NCI-H128 (cell line): Measurements from ENCODE around the gene MTSS2.

Experiments
- DNase-seq: peaks from one replicate; lab custom pipeline; 2025; ENCODE audit not compliant: unreplicated experiment; lab: John Stamatoyannopoulos, UW

Gene MTSS2, protein sequence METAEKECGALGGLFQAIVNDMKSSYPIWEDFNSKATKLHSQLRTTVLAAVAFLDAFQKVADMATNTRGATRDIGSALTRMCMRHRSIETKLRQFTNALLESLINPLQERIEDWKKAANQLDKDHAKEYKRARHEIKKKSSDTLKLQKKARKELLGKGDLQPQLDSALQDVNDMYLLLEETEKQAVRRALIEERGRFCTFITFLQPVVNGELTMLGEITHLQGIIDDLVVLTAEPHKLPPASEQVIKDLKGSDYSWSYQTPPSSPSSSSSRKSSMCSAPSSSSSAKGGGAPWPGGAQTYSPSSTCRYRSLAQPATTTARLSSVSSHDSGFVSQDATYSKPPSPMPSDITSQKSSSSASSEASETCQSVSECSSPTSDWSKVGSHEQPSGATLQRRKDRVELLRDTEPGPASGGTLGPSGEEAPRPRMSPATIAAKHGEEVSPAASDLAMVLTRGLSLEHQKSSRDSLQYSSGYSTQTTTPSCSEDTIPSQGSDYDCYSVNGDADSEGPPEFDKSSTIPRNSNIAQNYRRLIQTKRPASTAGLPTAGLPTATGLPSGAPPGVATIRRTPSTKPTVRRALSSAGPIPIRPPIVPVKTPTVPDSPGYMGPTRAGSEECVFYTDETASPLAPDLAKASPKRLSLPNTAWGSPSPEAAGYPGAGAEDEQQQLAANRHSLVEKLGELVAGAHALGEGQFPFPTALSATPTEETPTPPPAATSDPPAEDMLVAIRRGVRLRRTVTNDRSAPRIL

DNA sequence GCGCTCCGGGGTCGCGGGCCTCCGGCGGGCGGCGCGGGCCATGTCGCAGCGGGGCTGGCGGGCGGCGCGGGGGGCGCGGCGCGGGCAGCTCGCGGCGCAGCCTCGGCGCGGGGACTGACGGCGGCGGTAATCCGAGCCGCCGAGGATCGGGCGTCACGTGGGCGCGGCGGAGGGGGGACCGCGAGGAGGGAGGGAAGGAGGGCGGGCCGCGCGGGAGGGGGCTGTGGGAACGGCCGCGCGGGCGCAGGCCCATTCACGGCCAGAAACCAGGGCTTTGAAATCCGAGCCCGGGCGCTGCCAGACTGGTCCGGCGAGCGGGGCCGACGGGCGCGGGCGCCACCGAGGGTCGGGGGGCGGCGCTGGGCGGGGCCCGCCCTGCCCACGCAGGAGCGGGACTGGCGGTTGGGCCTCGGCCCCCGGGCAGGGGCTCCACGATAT lies at the start of gene MTSS2:
TSS of gene MTSS2 (minus strand) at position 116 of the 438 bp plus-strand sequence. CDS start 262 bp downstream, outside the sequence.
- peak; percentile 51 for DNase-seq

DNA sequence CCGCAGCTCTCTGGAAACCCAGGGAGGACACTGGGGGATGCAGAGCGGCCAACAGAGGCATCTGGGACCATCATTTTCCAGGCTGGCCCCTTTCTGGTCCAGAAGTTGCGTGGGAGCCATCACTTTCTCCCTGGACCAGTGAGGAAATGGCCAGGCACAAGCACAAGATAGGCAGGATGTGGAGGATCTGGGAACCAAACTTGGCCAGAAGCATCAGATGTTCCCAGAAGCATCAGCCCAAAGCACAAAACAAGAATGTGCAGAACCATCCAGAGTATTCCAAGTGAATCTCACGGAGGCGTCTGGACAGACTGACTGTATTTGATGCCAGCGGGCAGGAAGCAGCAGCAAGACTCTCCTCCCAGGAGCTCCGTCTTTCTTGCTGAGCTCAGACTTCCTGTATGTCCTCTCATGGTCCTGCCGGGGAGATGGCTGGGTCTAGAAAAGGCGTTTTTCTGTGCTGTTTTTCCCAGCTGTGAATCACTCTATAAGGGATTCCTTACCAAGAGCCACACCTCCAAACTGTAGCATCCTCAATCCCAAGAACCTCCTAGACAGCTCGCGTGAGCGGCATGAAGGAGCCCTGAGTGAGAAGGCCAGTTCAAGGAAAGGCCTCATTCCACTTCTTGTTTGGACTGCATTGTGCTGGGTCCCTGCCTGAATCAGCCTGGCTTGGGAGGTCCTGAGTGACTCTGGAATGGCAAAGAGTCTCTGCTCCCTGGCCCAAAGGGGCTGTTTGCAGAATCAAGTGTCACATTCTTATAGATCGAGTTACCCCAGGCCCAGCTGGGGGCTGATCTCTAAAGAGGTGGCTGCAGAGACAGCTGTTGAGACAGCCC lies 49.5 kb upstream of the MTSS2 start:
- no peak for DNase-seq

GRCh38 chr16:70734522-70735095 lies 48.8 kb upstream of the MTSS2 start:
- DNase-seq = no peak

- no peak for DNase-seq
Observed at GRCh38 chr16:70730944-70731343, 45.1 kb upstream of the MTSS2 start.

DNA sequence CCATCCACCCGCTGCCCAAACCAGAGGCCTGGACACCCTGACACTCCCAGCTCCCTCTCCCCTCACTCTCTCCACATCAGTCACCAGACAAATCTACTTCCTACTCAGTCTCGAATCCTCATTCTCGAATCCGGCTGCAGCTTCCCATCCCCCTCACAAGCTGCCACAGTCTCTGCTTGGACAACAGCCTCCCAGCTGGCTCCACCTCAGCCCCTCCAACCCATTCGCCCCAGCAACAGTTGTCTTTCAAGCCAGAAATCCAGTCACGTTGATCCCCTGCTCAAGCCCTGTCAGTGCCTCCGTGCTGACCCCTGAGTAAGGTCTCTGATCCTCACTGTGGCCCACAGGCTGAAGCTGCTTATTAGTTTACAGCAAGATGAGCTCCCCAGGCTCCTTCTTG lies 44.2 kb upstream of the MTSS2 start:
- no peak for DNase-seq

GRCh38 chr16:70729292-70729691 lies 43.4 kb upstream of the MTSS2 start:
- no peak for DNase-seq

DNA sequence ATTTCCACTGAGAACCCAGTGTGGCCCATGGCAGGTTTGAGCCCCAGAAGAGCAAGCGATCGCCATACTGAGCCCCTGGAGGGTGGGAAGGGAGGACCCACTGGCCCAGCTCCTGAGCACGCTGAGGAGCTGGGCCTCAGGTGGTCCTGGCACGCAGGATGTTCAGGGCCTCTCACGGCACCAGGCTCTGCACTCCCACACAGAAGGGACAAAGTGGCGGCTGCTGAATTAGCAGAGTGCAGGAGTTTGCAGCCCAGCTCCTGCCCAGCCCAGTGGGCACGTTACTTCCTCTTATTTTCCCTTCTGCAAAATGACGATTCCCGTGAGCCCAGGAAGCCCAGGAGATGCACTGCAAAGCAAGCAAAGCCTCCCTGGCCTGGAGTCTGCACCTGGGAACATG lies 42.3 kb upstream of the MTSS2 start:
- DNase-seq = no peak

DNA sequence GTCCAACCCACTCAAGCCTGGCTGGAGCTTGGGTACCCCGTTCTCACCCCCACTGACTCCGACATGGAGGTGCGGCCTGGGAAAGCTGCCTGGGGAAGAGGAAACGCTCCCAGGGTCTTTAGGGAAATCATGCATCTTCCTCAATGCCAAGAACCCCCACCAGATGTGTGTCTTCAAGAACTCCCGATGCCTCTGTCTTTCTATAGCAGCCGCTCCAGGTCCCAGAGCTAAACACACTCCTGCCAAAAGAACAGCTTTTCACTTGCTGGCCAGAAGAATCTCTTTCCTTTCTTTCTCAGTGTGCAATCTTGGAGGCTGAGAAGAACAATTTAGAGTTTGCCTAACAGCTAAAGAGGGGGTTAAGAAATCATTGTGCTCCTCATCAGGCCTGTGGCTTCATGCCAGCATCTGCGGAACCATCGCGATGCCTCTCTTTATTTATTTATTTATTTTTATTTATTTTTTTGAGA lies 41.1 kb upstream of the MTSS2 start:
- no peak for DNase-seq

DNA sequence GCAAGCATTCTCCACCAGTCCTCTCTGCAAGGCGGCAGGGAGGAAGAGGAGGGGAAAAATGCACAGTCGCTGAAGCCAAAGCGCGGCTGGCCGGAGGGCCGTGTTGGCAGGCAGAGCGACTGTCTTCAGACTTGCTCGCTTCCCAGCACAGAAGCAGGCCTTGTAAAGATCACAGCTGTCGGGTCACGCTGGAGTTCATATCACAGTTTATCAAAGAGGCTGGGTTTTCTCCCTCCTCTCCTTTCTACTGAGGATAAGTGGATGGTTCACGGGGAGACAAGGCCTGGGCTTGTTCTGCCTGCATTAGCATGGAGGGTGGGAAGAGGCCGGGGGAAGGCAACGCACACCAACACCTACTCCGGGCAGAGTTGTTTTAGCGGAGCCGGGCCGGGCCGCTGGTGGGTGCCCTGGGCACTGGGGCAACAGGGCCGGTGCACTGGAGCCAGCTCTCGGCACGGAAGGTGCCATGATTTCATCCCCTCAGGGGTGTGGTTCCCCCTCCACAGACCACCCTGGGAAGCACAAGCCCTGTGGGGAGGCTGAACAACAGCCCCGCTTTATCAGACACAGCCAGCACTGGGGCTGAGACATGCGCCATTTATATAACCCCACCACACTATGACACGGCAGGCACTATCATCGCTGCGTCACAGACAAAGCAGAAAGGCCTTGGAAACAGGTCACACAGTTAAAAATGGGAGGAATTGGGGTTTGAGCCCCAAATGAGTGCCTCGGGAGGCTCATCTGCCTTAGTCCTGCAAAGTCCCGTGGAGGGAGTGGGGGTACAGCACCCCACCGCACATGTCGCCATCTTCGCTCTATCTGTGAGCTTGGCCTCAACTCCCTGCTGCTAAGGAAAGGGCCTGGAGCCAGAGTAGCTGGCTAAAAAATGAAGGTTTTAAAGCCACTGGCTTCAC lies 40.3 kb upstream of the MTSS2 start:
- DNase-seq = no peak

DNA sequence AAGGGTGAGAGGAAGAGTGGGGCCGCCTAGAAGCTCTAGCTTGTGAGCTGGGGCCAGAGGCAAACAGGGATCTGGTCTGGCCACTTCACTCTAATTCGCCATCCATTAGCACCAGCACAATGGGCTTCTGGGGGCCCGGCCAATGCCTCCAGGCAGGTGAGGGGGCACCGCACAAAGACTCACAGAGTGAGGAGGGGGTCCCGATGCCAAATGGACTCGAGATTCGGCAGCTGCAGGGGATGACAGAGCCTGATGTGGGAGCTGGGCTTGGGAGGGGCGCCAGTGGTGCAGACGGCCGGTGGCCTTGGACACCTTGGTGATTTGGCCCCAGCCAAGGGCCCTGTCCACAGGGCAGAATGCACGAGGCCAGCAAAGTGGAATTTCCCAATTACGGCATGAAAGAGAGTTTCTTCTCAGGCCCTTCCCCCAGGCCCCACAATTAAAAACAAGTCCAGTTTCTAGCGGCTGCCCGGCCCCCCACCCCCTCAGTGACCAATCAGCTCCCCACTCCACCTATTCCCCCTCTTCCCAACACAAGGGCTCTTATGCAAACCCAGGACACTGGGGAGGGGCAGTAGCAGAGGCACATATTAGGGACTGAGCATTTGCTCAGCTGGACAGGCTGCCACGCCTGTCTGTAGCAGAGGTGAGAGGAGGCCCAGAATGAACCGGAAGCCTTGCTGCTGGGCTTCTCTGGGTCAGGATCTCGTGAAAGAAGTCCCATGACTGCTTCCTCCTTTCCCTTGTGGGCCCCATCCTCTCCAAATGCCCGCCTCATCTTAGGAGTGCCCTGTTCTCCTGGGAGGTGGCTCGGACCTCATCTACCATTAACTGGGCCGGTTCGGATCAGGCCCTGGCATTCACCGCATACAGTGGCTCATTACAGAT lies 39.4 kb upstream of the MTSS2 start:
- no peak for DNase-seq

- no peak for DNase-seq
Observed at GRCh38 chr16:70724146-70725023, 38.5 kb upstream of the MTSS2 start.

DNA sequence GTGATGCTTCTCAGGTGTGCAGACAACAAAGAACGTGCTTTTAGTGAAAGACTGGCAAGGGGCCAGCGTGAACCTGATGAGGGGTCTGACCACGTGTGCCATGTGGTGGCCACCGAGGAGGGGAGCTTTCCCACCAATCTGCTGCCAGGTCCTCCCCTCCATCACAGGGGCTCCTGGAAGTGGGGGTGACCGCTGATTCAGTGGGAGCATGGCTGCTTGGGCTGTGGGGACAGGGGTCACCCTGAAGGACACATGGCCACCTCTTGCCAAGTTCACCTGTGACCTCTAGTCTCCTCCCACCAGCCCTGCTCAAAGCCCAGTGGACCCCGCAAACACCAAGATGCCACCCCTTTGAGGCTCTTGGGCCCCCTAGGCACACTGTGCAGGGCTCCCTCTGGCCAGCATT lies 37.9 kb upstream of the MTSS2 start:
- no peak for DNase-seq

GRCh38 chr16:70721202-70721963 lies 35.5 kb upstream of the MTSS2 start:
- DNase-seq = no peak

- DNase-seq = no peak
Observed at GRCh38 chr16:70720425-70721201, 34.8 kb upstream of the MTSS2 start.

- DNase-seq = no peak
Observed at GRCh38 chr16:70717065-70717464, 31.2 kb upstream of the MTSS2 start.

DNA sequence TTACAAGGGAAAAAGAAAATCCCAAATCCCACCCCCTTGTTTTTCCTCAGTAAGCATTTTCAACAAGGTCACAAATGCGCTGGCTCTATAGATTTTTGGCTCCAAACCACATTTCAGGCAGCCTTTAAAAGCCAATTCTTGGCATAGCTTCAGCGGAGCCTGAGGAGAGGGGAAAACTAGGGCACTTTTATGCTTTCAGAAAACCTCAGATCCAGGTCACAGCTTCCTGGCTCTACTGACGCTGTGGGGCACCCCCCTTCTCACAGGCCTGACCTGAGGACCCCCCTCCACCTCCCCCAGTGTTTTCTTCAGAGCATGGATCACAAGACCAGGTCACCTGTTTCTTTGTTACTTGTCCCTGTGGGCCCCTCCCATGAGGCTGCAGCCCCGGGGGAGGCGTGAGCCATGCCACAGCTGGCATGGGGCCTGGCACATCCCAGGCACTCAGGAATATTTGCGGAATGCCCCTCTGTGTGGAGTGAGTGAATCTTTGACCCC lies 30.1 kb upstream of the MTSS2 start:
- DNase-seq = no peak
